HG03060 (cell line): ENCODE measurements around the gene MOV10.
A peak's percentile ranks its signal among the peaks of the same experiment; 100 is the strongest.
"Not testable (repeated sequence)": the region's sequence is repeated elsewhere in the genome, so short reads cannot be mapped to it uniquely, and the experiment has no call there.

Source experiments
- ATAC-seq: cut with Tn5 transposase; IDR thresholded peaks from one replicate; pipeline ENCODE4 v1.9.1; 2021; ENCODE audit warnings: low read depth, moderate number of reproducible peaks; ENCODE audit not compliant: unreplicated experiment

MOV10 gene

DNA sequence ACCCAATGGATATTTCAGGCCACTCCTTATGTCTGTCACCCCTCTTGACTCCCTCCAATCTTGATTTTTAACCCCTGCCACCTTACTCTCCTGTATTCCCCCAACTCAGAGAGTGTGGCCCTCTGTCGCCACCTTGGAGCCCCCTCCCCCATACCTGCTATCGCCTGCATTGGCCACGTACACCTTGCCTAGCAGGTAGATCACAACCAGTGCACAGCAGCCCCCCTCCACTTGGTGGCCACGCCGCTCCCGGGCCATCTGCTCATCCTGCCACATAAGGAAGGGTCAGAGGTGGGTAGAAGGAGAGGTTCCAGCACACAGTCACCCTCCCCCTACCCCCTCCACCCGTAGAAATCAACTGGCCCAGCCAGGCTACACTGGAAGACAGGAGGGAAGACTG, 37.7 kb downstream of the MOV10 start:
- no peak for ATAC-seq

- no peak for ATAC-seq
Observed at GRCh38 chr1:112712701-112713128, 38.3 kb downstream of the MOV10 start.

DNA sequence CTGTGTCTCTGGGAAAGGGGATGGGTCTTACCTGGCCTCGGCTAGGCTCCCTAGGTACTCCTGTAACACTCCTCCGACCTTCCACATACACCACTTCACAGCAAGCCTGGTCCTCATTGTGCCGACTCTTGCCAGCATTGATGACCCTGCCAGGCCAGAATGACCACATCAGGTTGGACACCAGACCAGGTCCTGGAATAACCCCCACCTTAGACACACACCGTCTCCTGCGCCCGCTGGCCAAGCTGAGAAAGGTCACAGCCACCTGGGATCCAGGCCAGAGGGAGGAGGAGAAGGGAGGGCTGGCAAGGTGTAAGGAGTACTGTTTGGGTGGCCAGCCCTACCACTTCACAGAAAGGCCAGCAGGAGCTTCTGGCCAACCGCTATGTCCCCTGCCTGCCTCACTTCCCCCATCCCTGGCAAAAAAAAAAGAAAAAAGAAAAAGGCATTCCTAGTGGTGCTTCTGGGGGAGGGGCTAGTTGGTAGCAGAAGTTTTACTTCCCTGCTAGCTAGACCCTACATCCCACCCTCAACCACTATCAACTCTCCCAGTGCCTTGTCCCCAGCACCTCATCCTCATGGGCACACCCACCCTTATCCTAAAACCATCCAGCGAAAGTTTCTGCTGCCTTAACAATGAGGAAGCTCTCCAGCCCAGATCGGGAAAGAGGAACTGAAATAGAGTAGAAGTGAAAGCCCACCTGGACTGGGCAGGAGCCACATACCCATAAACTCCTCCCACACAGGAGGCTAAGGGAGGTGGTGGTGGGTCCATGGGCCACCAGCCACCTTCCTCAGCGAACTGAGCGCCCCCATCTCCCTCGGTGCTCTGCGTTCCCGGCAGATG, 39.2 kb downstream of the MOV10 start:
- ATAC-seq = no peak

GRCh38 chr1:112714313-112715263, 40.1 kb downstream of the MOV10 start:
- ATAC-seq = no peak

- peak; percentile 67 for ATAC-seq
Observed at GRCh38 chr1:112715264-112716053, 41.0 kb downstream of the MOV10 start, which contains the start of gene PPM1J. Gene PPM1J, minus strand, starts transcription at chr1:112715332. Its CDS starts 31 bp downstream, at chr1:112715301.

- no peak for ATAC-seq
Observed at GRCh38 chr1:112716133-112716720, 41.8 kb downstream of the MOV10 start.

GRCh38 chr1:112717263-112717873, 42.9 kb downstream of the MOV10 start:
- ATAC-seq = no peak

DNA sequence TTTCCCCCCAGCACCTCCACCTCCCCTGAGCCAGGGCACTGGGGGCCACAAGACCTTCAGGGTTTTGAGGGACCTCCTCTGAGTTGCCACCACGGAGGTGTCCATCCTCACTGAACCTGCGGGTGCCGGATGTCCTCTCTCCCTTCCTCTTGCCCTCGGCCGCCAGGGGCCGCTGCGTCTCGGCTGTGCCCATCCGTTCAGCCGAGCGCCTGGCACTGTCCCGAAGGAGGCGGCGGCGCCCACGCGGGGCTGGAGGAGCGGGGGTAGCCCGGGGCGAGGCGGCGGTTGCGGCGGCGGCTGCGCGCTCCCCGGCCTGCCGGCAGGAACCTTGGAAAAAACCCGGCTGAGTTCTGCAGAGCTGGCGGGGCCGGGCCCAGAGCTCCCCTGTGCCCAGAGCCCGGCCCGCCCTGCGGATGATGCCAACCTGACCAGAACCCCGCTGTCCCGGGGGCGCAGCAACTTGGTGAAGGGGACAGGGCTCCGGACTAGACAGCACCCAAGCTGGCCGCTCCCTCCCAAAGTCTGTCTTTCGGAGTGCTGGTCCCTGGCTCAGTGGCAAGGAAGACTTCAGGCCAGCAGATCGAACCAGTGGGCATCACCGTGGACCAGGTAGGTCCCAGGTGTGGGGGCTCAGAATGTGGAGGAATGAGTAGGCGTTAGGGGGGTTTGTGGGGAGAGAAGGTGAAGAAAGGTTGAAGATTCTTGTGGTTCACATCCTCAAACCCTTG, 44.4 kb downstream of the MOV10 start:
- no peak for ATAC-seq

DNA sequence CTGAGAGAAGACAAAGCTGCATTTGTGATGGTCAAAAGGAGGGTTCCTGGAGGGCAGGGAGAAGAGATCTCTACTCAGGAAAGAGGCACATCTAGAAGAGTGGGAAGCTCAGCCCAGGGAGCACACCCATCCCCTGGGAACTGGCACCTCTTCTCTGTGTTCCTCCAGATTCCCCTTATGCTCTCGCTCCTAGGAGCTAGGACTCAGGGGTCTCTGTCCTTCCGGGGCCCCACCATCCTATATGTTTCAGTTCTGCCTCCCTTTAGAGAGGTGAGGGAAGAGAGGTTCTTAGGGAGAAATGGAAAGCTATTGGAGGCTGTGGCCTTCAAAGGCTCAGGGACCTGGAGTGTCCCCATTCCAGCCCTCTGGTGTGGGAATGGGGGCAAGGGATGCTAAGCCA, 45.2 kb downstream of the MOV10 start:
- ATAC-seq = no peak

GRCh38 chr1:112720800-112721199, 46.3 kb downstream of the MOV10 start:
- no peak for ATAC-seq

GRCh38 chr1:112721294-112721693, 46.8 kb downstream of the MOV10 start:
- ATAC-seq = not testable (repeated sequence)

DNA sequence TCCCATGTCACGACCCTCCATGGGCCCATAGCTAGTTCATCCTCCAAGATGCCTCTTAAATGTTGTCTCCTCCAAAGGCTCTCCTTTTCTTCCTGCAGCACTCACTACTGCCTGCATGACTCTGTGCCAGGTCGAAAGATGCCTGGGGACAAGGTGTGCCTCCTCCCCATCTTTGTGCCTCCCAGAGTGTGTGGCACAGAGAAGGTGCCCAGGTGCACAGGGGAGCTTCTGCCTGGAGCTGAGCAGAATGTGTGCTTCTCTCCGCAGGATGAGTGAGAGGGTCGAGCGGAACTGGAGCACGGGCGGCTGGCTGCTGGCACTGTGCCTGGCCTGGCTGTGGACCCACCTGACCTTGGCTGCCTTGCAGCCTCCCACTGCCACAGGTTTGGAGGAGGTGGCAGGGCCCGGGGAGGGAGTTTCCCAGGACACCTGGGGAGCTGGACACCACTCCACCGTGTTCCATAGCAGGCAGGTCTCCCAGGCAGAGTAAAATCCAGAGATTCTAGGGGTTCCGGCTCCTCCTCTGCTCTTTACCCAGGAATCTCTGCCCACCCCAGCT, 47.6 kb downstream of the MOV10 start:
- ATAC-seq = no peak

- no peak for ATAC-seq
Observed at GRCh38 chr1:112722601-112723510, 48.4 kb downstream of the MOV10 start.

DNA sequence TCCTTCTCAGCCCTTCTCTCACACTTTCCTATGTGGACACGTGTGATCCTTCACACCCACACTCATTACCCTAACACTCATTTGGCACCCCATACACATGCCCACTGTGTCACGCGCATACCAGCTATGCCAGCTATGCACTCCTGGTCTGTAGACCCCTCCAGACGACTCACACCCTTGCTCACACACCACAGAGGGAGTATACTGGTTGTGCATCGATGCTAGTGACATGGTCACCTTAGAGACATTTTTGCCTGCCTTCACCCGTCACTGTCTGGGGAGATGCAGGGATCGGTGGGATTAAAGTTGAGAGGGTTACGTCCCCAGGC, 49.0 kb downstream of the MOV10 start:
- no peak for ATAC-seq

DNA sequence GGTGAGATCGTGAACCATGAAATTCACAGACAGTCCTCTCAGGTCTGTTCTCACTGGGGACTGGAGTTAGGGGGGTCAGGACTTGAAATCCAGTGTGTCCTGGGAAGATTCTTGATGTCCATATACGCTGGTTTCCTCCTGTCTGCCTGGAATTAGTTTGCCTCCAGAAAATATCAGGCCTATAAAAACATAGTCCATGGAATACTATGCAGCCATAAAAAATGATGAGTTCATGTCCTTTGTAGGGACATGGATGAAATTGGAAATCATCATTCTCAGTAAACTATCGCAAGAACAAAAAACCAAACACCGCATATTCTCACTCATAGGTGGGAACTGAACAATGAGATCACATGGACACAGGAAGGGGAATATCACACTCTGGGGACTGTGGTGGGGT, 49.8 kb downstream of the MOV10 start:
- ATAC-seq = not testable (repeated sequence)

- ATAC-seq = no peak
Observed at GRCh38 chr1:112727716-112728115, 53.3 kb downstream of the MOV10 start.

- not testable (repeated sequence) for ATAC-seq
Observed at GRCh38 chr1:112728306-112728971, 54.0 kb downstream of the MOV10 start.
